Activated CD4-positive, alpha-beta T cell treated with anti-CD3 and anti-CD28 coated beads, Interleukin-2, amount 50 U/mL, for 4 hours (primary cell): ENCODE measurements around the gene MARCHF10.

Experiments used
- DNase-seq, 2 experiments: peaks; one replicate each; pipeline ENCODE4 v3.0.0-alpha.2; 2020

The MARCHF10 gene

GRCh38 chr17:62821189-62822079, 13.3 kb upstream of the MARCHF10 start:
- DNase-seq = no peak

GRCh38 chr17:62819511-62820221, 11.6 kb upstream of the MARCHF10 start:
- DNase-seq = no peak

- no peak for DNase-seq
Observed at GRCh38 chr17:62818526-62818925, 10.4 kb upstream of the MARCHF10 start.

- no peak for DNase-seq
Observed at GRCh38 chr17:62816282-62816839, 8.2 kb upstream of the MARCHF10 start.

GRCh38 chr17:62809656-62810055, 1.5 kb upstream of the MARCHF10 start:
- no peak for DNase-seq

GRCh38 chr17:62808576-62808970, 459 bp upstream of the MARCHF10 start:
- no peak for DNase-seq

GRCh38 chr17:62805234-62805633, 2.9 kb downstream of the MARCHF10 start:
- DNase-seq = no peak

GRCh38 chr17:62804822-62805221, 3.3 kb downstream of the MARCHF10 start:
- DNase-seq = no peak

GRCh38 chr17:62804025-62804424, 4.1 kb downstream of the MARCHF10 start:
- no peak for DNase-seq

- no peak for DNase-seq
Observed at GRCh38 chr17:62802561-62803205, 5.4 kb downstream of the MARCHF10 start.

- DNase-seq = no peak
Observed at GRCh38 chr17:62801553-62802114, 6.5 kb downstream of the MARCHF10 start.

GRCh38 chr17:62800585-62800984, 7.5 kb downstream of the MARCHF10 start:
- DNase-seq = no peak

- no peak for DNase-seq
Observed at GRCh38 chr17:62797959-62798358, 10.2 kb downstream of the MARCHF10 start.

- no peak for DNase-seq
Observed at GRCh38 chr17:62796291-62796690, 11.8 kb downstream of the MARCHF10 start.

GRCh38 chr17:62794666-62794971, 13.5 kb downstream of the MARCHF10 start:
- no peak for DNase-seq

- no peak for DNase-seq
Observed at GRCh38 chr17:62793919-62794665, 14.0 kb downstream of the MARCHF10 start.

- no peak for DNase-seq
Observed at GRCh38 chr17:62792447-62792800, 15.7 kb downstream of the MARCHF10 start.

- no peak for DNase-seq
Observed at GRCh38 chr17:62791767-62792446, 16.2 kb downstream of the MARCHF10 start.

- DNase-seq = no peak
Observed at GRCh38 chr17:62791235-62791734, 16.8 kb downstream of the MARCHF10 start.

- DNase-seq = no peak
Observed at GRCh38 chr17:62790564-62790986, 17.5 kb downstream of the MARCHF10 start.

GRCh38 chr17:62787366-62787765, 20.7 kb downstream of the MARCHF10 start:
- no peak for DNase-seq

GRCh38 chr17:62786646-62787045, 21.5 kb downstream of the MARCHF10 start:
- no peak for DNase-seq
